ENCODE results near the gene C2CD4D. TPM values are rescaled to one million over a fixed set of nuclear protein-coding genes. Genes with fewer than 3 reads are reported as not detected.
"Not testable (repeated sequence)": the region's sequence is repeated elsewhere in the genome, so short reads cannot be mapped to it uniquely, and the experiment has no call there.

Gene C2CD4D
- total RNA-seq, 1 donor from 2014 or later = not detected

- Mint-ChIP-seq H3K4me3 (no peak overlapping the region), H3K27me3 (ENCODE audit: insufficient read depth, low read depth) (no peaks in the 10 kb centered on the region), H3K4me1 (no peaks in the 10 kb centered on the region), H3K27ac (no peak overlapping the region), H3K9me3 (no peaks in the 10 kb centered on the region), H3K36me3 (peaks cover 3% of the 10 kb centered on the region)
- Histone ChIP-seq H3K27ac (no peak overlapping the region), H3K36me3 (no peaks in the 10 kb centered on the region), H4K20me1 (ENCODE audit: low read depth) (no peaks in the 10 kb centered on the region), H3K4me2 (no peak overlapping the region), H3K27me3 (no peaks in the 10 kb centered on the region), H3K9me3 (ENCODE audit: low read depth) (no peaks in the 10 kb centered on the region), H3K4me3 (no peak overlapping the region), H3K9ac (no peak overlapping the region), H3K4me1 (no peaks in the 10 kb centered on the region), H3F3A (ENCODE audit: low read depth) (no peaks in the 10 kb centered on the region), H2AFZ (replicated peaks) (no peak overlapping the region), H3K79me2 (ENCODE audit: low read depth) (no peaks in the 10 kb centered on the region)
- TF ChIP-seq CTCF (IDR thresholded peaks at IDR 0.05) (no peak), EZH2 (IDR thresholded peaks at IDR 0.05) (no peak), EZH2phosphoT487 (IDR thresholded peaks at IDR 0.05) (no peak)
- DNase-seq (ENCODE audit: low spot score) = no peak
These were observed 45.9 kb upstream of the C2CD4D start for GRCh38 chr1:151885479-151885878.

DNA sequence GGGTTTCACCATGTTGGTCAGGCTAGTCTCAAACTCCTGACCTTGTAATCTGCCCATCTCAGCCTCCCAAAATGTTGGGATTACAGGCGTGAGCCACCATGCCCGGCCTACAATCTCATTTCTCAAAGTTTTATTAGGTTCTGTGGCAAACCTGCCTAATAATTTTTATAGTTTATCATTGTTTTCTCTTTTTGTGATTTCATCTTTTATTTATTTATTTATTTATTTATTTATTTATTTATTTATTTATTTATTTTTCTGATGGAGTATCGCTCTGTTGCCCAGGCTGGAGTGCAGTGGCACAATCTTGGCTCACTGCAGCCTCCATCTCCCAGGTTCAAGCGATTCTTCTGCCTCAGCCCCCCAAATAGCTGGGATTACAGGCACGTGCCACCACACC is 45.3 kb upstream of the C2CD4D start:
- H3K9me3 ChIP-seq (ENCODE audit: low read depth); H3K27me3 Mint-ChIP-seq (ENCODE audit: insufficient read depth, low read depth); H3K4me1 Mint-ChIP-seq; H3K27me3 ChIP-seq; H3K4me1 ChIP-seq; H3F3A ChIP-seq (ENCODE audit: low read depth); H3K36me3 Mint-ChIP-seq; H3K4me3 Mint-ChIP-seq; H3K4me3 ChIP-seq; H3K79me2 ChIP-seq (ENCODE audit: low read depth); H3K9ac ChIP-seq; H3K36me3 ChIP-seq; H3K27ac ChIP-seq; H3K9me3 Mint-ChIP-seq; H3K4me2 ChIP-seq; H3K27ac Mint-ChIP-seq; H4K20me1 ChIP-seq (ENCODE audit: low read depth); H2AFZ ChIP-seq (replicated peaks); DNase-seq (ENCODE audit: low spot score): not testable (repeated sequence)

DNA sequence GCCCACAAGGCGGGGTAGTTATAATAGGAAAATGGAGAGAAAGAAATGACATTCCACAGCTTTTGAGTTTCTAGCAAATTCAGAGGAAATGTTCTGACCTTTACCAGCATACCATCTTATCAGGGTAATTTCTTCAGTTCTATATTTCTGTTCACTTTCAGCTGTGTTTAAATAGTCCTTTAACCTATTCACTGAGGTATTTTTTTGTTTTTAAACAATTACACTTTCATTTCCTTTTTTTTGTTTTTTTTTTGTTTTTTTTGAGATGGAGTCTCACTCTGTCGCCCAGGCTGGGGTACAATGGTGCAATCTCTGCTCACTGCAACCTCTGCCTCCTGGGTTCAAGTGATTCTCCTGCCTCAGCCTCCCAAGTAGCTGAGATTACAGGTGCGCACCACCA is 44.8 kb upstream of the C2CD4D start:
- not testable (repeated sequence) for H3K4me3 ChIP-seq; H3K4me1 Mint-ChIP-seq; H3K4me3 Mint-ChIP-seq; H4K20me1 ChIP-seq (ENCODE audit: low read depth); H3F3A ChIP-seq (ENCODE audit: low read depth); H3K27me3 Mint-ChIP-seq (ENCODE audit: insufficient read depth, low read depth); H3K9ac ChIP-seq; H3K4me1 ChIP-seq; H3K27me3 ChIP-seq; H3K36me3 Mint-ChIP-seq; H3K36me3 ChIP-seq; H2AFZ ChIP-seq (replicated peaks); DNase-seq (ENCODE audit: low spot score); H3K27ac ChIP-seq; H3K4me2 ChIP-seq; H3K9me3 Mint-ChIP-seq; H3K27ac Mint-ChIP-seq; H3K79me2 ChIP-seq (ENCODE audit: low read depth); H3K9me3 ChIP-seq (ENCODE audit: low read depth)

DNA sequence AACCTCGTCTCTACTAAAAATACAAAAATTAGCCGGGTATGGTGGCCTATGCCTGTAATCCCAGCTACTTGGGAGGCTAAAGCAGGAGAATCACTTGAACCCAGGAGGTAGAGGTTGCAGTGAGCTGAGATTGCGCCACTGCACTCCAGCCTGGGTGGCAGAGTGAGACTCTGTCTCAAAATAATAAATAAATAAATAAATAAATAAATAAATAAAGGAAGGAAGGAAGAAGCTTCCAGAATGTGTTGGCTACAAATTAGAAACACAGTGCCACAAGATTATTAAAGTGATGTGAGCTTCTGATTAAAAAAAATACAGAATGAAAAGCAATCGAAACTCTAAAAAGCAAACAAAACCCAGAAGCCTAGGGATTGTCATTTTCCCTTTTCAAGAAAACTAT is 44.3 kb upstream of the C2CD4D start:
- not testable (repeated sequence) for H3K9me3 Mint-ChIP-seq; DNase-seq (ENCODE audit: low spot score); H3K4me2 ChIP-seq; H3K27ac Mint-ChIP-seq; H3K4me1 ChIP-seq; H3K27me3 Mint-ChIP-seq (ENCODE audit: insufficient read depth, low read depth); H4K20me1 ChIP-seq (ENCODE audit: low read depth); H3K36me3 Mint-ChIP-seq; H3K27ac ChIP-seq; H3K9me3 ChIP-seq (ENCODE audit: low read depth); H3K79me2 ChIP-seq (ENCODE audit: low read depth); H3K9ac ChIP-seq; H3K4me1 Mint-ChIP-seq; H2AFZ ChIP-seq (replicated peaks); H3K4me3 Mint-ChIP-seq; H3F3A ChIP-seq (ENCODE audit: low read depth); H3K27me3 ChIP-seq; H3K36me3 ChIP-seq; H3K4me3 ChIP-seq

GRCh38 chr1:151882918-151883317 is 43.3 kb upstream of the C2CD4D start:
- not testable (repeated sequence) for H3K4me1 ChIP-seq; H3K27me3 Mint-ChIP-seq (ENCODE audit: insufficient read depth, low read depth); H2AFZ ChIP-seq (replicated peaks); H3K27ac Mint-ChIP-seq; H3F3A ChIP-seq (ENCODE audit: low read depth); H3K79me2 ChIP-seq (ENCODE audit: low read depth); H3K9me3 ChIP-seq (ENCODE audit: low read depth); H3K4me3 Mint-ChIP-seq; H3K36me3 ChIP-seq; H3K9ac ChIP-seq; H3K4me2 ChIP-seq; H4K20me1 ChIP-seq (ENCODE audit: low read depth); H3K27ac ChIP-seq; H3K27me3 ChIP-seq; H3K9me3 Mint-ChIP-seq; H3K4me1 Mint-ChIP-seq; H3K4me3 ChIP-seq; H3K36me3 Mint-ChIP-seq; DNase-seq (ENCODE audit: low spot score)
